ENCODE data around the gene PLCB1. TPM values are rescaled to one million over a fixed set of nuclear protein-coding genes. Genes with fewer than 3 reads are reported as not detected.

The PLCB1 gene
- total and polyA plus RNA-seq, 2 of the 4 experiments (the other 2 are of a cell fraction) = 5.6 to 16.1 TPM

GRCh38 chr20:8156235-8157079 lies 24.4 kb downstream of the PLCB1 start:
- Histone ChIP-seq H2AK9ac (replicated peaks; ENCODE audit: low read depth, low read length, poor library complexity) (no peak overlapping the region), H3K18ac (ENCODE audit: low read depth, low read length) (peak overlapping the region; percentile 21; the same call in 1 of the 2 replicates), H3K27me3 (ENCODE audit: control insufficient read depth, insufficient read depth, low read length) (no peaks in the 10 kb centered on the region), H2BK120ac (ENCODE audit: low read depth, low read length) (no peak overlapping the region), H2BK15ac (ENCODE audit: low read depth, low read length) (no peak overlapping the region), H3K36me3 (ENCODE audit: control insufficient read depth, insufficient read depth, low read length) (no peaks in the 10 kb centered on the region), H2BK5ac (ENCODE audit: low read depth, low read length, poor library complexity, severe bottlenecking) (no peak overlapping the region), H2AFZ (replicated peaks; ENCODE audit: low read length, poor library complexity) (no peak overlapping the region), H3K27ac (ENCODE audit: insufficient read depth, low read length) (no peak overlapping the region), H3K4me3 (ENCODE audit: insufficient read depth, low read depth, low read length) (no peak overlapping the region), H3K79me1 (ENCODE audit: low read depth in 1 of 2, low read length in 2 of 2) (peaks cover 0 to 5% of the 10 kb centered on the region in 2 experiments; a peak in 1 of 4 replicates), H3K4me1 (ENCODE audit: control insufficient read depth, insufficient read depth, low read length) (peaks cover 9% of the 10 kb centered on the region), H4K91ac (ENCODE audit: insufficient read depth, low read depth, low read length) (no peak overlapping the region), H3K4me2 (ENCODE audit: low read depth, low read length) (peak overlapping the region; percentile 28; the same call in 1 of the 2 replicates), H4K8ac (ENCODE audit: low read depth in 2 of 2, low read length in 2 of 2) (no peak overlapping the region), H2AK5ac (ENCODE audit: low read depth, low read length) (0 out of 2 replicates have a peak overlapping the region, but pooled peaks have one; percentile 17), H3K4ac (ENCODE audit: low read depth, low read length) (no peak overlapping the region), H4K20me1 (ENCODE audit: insufficient read depth, low read length) (peaks cover 9% of the 10 kb centered on the region), H3K9me1 (ENCODE audit: insufficient read depth, low read length) (peaks cover 5% of the 10 kb centered on the region), H3K56ac (ENCODE audit: extremely low read depth, insufficient read depth, low read length) (no peak overlapping the region), H3K9ac (ENCODE audit: low read depth, low read length) (no peak overlapping the region), H2BK20ac (ENCODE audit: low read depth, low read length) (0 out of 2 replicates have a peak overlapping the region, but pooled peaks have one; percentile 20), H3K14ac (replicated peaks; ENCODE audit: low read depth, low read length) (0 out of 2 replicates have a peak overlapping the region, but pooled peaks have one; percentile 14), H4K5ac (ENCODE audit: low read depth, low read length) (no peak overlapping the region), H3K23ac (ENCODE audit: low read depth, low read length) (no peak overlapping the region), H3K9me3 (ENCODE audit: control insufficient read depth, insufficient read depth, low read length) (peaks cover 2% of the 10 kb centered on the region; the same call in 1 of the 2 replicates)
- no TSS peak for BruUV-seq (replicated peaks)
- DNase-seq (peak; percentile 59), ATAC-seq (ENCODE audit: low read depth) (peak; percentile 51)
- POLR2A ChIA-PET (ENCODE audit: unreplicated experiment) = no interaction called here
- in situ Hi-C loops (cut with MboI; ENCODE audit: low sequenced_read_pairs) (no loop called here), intact Hi-C loops (cut with micrococcal nuclease) (loop anchor here (5.0 kb wide), 1 partner anchor 36 kb away; no protein-coding TSS in a partner anchor), dilution Hi-C loops (cut with HindIII; ENCODE audit: low sequenced_read_pairs, unreplicated experiment) (no loop called here)
- CTCF ChIA-PET = no interaction called here
- no peak for TF ChIP-seq CHD1 (IDR thresholded peaks at IDR 0.05; ENCODE audit: low read depth, low read length)
- no peak for TF ChIP-seq MAZ (IDR thresholded peaks at IDR 0.05; ENCODE audit: borderline replicate concordance, low read depth, low read length)
- no peak for TF ChIP-seq SMC3 (IDR thresholded peaks at IDR 0.05; ENCODE audit: low read depth, low read length)
- TF ChIP-seq RCOR1 (IDR thresholded peaks at IDR 0.05; ENCODE audit: insufficient replicate concordance, low read length) = no peak
- no peak for TF ChIP-seq RAD21 (IDR thresholded peaks at IDR 0.05; ENCODE audit: low read length)
- TF ChIP-seq CEBPB (IDR thresholded peaks at IDR 0.05; ENCODE audit: low read depth, low read length) = peak; percentile 71
- TF ChIP-seq BHLHE40 (IDR thresholded peaks at IDR 0.05; ENCODE audit: low read depth, low read length) = peak; percentile 16; the same call in 1 of the 2 replicates
- TF ChIP-seq MXI1 (IDR thresholded peaks at IDR 0.05; ENCODE audit: borderline replicate concordance, low read depth, low read length) = no peak
- peak; percentile 23; the same call in 1 of the 2 replicates for TF ChIP-seq MAFK (IDR thresholded peaks at IDR 0.05; ENCODE audit: low read depth, low read length)
- TF ChIP-seq USF2 (IDR thresholded peaks at IDR 0.05; ENCODE audit: low read depth, low read length) = no peak
- TF ChIP-seq POLR2A (IDR thresholded peaks at IDR 0.05; ENCODE audit: low read depth, low read length) = no peak
- TF ChIP-seq RFX5 (IDR thresholded peaks at IDR 0.05; ENCODE audit: low read depth, low read length) = no peak
- TF ChIP-seq ELK1 (IDR thresholded peaks at IDR 0.05; ENCODE audit: borderline replicate concordance, low read depth, low read length) = no peak
- peak; percentile 73; the same call in 1 of the 2 replicates for TF ChIP-seq FOS (IDR thresholded peaks at IDR 0.05; ENCODE audit: low read depth, low read length)
- TF ChIP-seq NFE2L2 (IDR thresholded peaks at IDR 0.05; ENCODE audit: low read depth, low read length) = peak; percentile 49
